Fibroblast of lung (primary cell): Measurements from ENCODE around the gene HHAT. TPM values are rescaled to one million over a fixed set of nuclear protein-coding genes. Genes with fewer than 3 reads are reported as not detected.

Experiments
- DNase-seq, 2 donors: peaks; one replicate each; pipeline versions ENCODE4 v3.0.0 to v3.0.0-alpha.2; 2010; ENCODE audit warnings: low read depth in 2 of 2
- H2AFZ ChIP-seq: 2 replicates; pipeline ENCODE4 v1.5.1; 2012; ENCODE audit warnings: low read length, control low read depth, inconsistent platforms
- H3K27ac ChIP-seq: 2 replicates; pipeline ENCODE4 v1.5.1; 2011; ENCODE audit warnings: low read length, control low read depth; ENCODE audit not compliant: insufficient read depth
- H3K27me3 ChIP-seq: 2 replicates; pipeline ENCODE4 v1.5.1; 2011; ENCODE audit warnings: mild to moderate bottlenecking, low read length; ENCODE audit not compliant: control insufficient read depth, insufficient read depth
- H3K36me3 ChIP-seq: 2 replicates; pipeline ENCODE4 v1.5.1; 2011; ENCODE audit warnings: low read length; ENCODE audit not compliant: control insufficient read depth, insufficient read depth
- H3K4me1 ChIP-seq: 2 replicates; pipeline ENCODE4 v1.5.1; 2011; ENCODE audit warnings: low read length; ENCODE audit not compliant: control insufficient read depth, insufficient read depth; ENCODE audit errors: extremely low read depth
- H3K4me2 ChIP-seq: 2 replicates; pipeline ENCODE4 v1.5.1; 2011; ENCODE audit warnings: low read length, control low read depth; ENCODE audit not compliant: insufficient read depth; ENCODE audit errors: extremely low read depth
- H3K4me3 ChIP-seq, 4 experiments: fragments of 200-600 bp in 1 of 4; sonication (generic) in 1 of 4; replicated peaks in 1 of 4; 2 replicates each; pipeline ENCODE4 v1.5.1; 2011 to 2016; ENCODE audit warnings: low read length in 4 of 4, low read depth in 3 of 4, mild to moderate bottlenecking in 3 of 4, control low read depth in 2 of 4, inconsistent platforms in 1 of 4, mixed read lengths in 1 of 4; ENCODE audit not compliant: insufficient read depth in 1 of 4; ENCODE audit errors: control extremely low read depth in 1 of 4
- H3K79me2 ChIP-seq: 2 replicates; pipeline ENCODE4 v1.5.1; 2012; ENCODE audit warnings: mild to moderate bottlenecking, low read length, inconsistent platforms; ENCODE audit not compliant: control insufficient read depth, insufficient read depth
- H3K9ac ChIP-seq: 2 replicates; pipeline ENCODE4 v1.5.1; 2011; ENCODE audit warnings: mild to moderate bottlenecking, low read length, control low read depth; ENCODE audit not compliant: insufficient read depth
- H3K9me3 ChIP-seq: 2 replicates; pipeline ENCODE4 v1.5.1; 2012; ENCODE audit warnings: low read depth, low read length; ENCODE audit not compliant: control insufficient read depth, insufficient read depth
- H4K20me1 ChIP-seq: 2 replicates; pipeline ENCODE4 v1.5.1; 2011; ENCODE audit warnings: low read length; ENCODE audit not compliant: control insufficient read depth, insufficient read depth; ENCODE audit errors: extremely low read depth
- CTCF ChIP-seq, 2 donors: IDR thresholded peaks in 1 of 2; conservative IDR thresholded peaks in 1 of 2; 1 replicate in 1 of 2; 2 replicates in 1 of 2; pipeline ENCODE4 v1.5.1; 2011 to 2012; ENCODE audit warnings: low read length in 2 of 2, control low read depth in 1 of 2, inconsistent platforms in 1 of 2, low read depth in 1 of 2, mild to moderate bottlenecking in 1 of 2
- EZH2 ChIP-seq: IDR thresholded peaks from 2 replicates; pipeline ENCODE4 v1.5.1; 2012; ENCODE audit warnings: low read length, control low read depth, mild to moderate bottlenecking; ENCODE audit errors: missing control alignments
- polyA plus RNA-seq, 2 donors: library from polyadenylated mRNA; depleted of rRNA in 1 of 2; stranded (reverse) in 1 of 2; unstranded in 1 of 2; fragments of >200 nt; gene quantifications; 2 replicates each; pipeline ENCODE4 v1.2.1, GENCODE V29; 2011 to 2012; ENCODE audit warnings: missing spikeins in 1 of 2
- total RNA-seq: library from RNA; depleted of rRNA; stranded (reverse); fragments of >200 nt; gene quantifications from 2 replicates; pipeline ENCODE4 v1.2.1, GENCODE V29; 2014

HHAT gene
- total and polyA plus RNA-seq, 2 donors (not counting 1 experiment from before 2014, with no cell fraction given) = 3.6 to 4.8 TPM

GRCh38 chr1:210646258-210646616 lies 317.5 kb downstream of the HHAT start:
- DNase-seq = no peak
- Histone ChIP-seq H3K9ac (no peak overlapping the region), H3K27me3 (no peaks in the 10 kb centered on the region), H3K27ac (no peak overlapping the region), H3K4me1 (peaks cover 2% of the 10 kb centered on the region), H3K79me2 (no peaks in the 10 kb centered on the region), H3K9me3 (no peaks in the 10 kb centered on the region), H4K20me1 (no peaks in the 10 kb centered on the region), H2AFZ (no peak overlapping the region), H3K4me2 (no peak overlapping the region), H3K4me3 (no peak overlapping the region), H3K36me3 (no peaks in the 10 kb centered on the region)
- no peak for TF ChIP-seq CTCF (conservative IDR thresholded peaks at IDR 0.05 in 1 of 2, IDR thresholded peaks at IDR 0.05 in 1 of 2; ENCODE audit: low read depth in 1 of 2, low read length in 2 of 2)

- DNase-seq = peak; percentile 45 to 96
- Histone ChIP-seq H3K9me3 (no peaks in the 10 kb centered on the region), H3K79me2 (no peaks in the 10 kb centered on the region), H3K27ac (no peak overlapping the region), H3K36me3 (no peaks in the 10 kb centered on the region), H3K4me2 (no peak overlapping the region), H3K4me1 (peaks cover 2% of the 10 kb centered on the region), H3K4me3 (no peak overlapping the region), H4K20me1 (no peaks in the 10 kb centered on the region), H3K27me3 (no peaks in the 10 kb centered on the region), H2AFZ (no peak overlapping the region), H3K9ac (no peak overlapping the region)
- no peak for TF ChIP-seq CTCF (conservative IDR thresholded peaks at IDR 0.05 in 1 of 2, IDR thresholded peaks at IDR 0.05 in 1 of 2; ENCODE audit: low read depth in 1 of 2, low read length in 2 of 2)
- no peak for TF ChIP-seq EZH2
Measured at GRCh38 chr1:210647406-210648333, 319.0 kb downstream of the HHAT start.

GRCh38 chr1:210648588-210649269 lies 320.0 kb downstream of the HHAT start:
- Histone ChIP-seq H3K27me3 (no peaks in the 10 kb centered on the region), H2AFZ (no peak overlapping the region), H3K9ac (no peak overlapping the region), H3K79me2 (no peaks in the 10 kb centered on the region), H3K36me3 (no peaks in the 10 kb centered on the region), H3K27ac (no peak overlapping the region), H3K4me3 (no peak overlapping the region), H3K9me3 (no peaks in the 10 kb centered on the region), H3K4me1 (peaks cover 2% of the 10 kb centered on the region), H4K20me1 (no peaks in the 10 kb centered on the region), H3K4me2 (no peak overlapping the region)
- no peak for DNase-seq
- TF ChIP-seq EZH2 = no peak
- TF ChIP-seq CTCF (conservative IDR thresholded peaks at IDR 0.05 in 1 of 2, IDR thresholded peaks at IDR 0.05 in 1 of 2; ENCODE audit: low read depth in 1 of 2, low read length in 2 of 2) = no peak
